ENCODE results near the gene IL37. TPM values are rescaled to one million over a fixed set of nuclear protein-coding genes. Genes with fewer than 3 reads are reported as not detected.

The IL37 gene
- polyA plus RNA-seq, 2 of the 4 experiments (the other 2 are of a cell fraction) = not detected

GRCh38 chr2:112876257-112876970 lies 34.6 kb upstream of the IL37 start:
- DNase-seq (ENCODE audit: low read depth in 1 of 2, low spot score in 1 of 2) = no peak
- Histone ChIP-seq H3K27ac (no peak overlapping the region), H3K4me1 (no peaks in the 10 kb centered on the region), H3K9me3 (no peaks in the 10 kb centered on the region), H3K4me2 (no peak overlapping the region), H3K4me3 (no peak overlapping the region)
- TF ChIP-seq CTCF (IDR thresholded peaks at IDR 0.05) (no peak), NPAS2 (CRISPR knock-in tag; IDR thresholded peaks at IDR 0.05; ENCODE audit: borderline replicate concordance) (no peak), TP53 (CRISPR knock-in tag; IDR thresholded peaks at IDR 0.05) (no peak), BHLHE40 (IDR thresholded peaks at IDR 0.05; ENCODE audit: low read depth, low read length) (no peak), CBX2 (IDR thresholded peaks at IDR 0.05; ENCODE audit: borderline replicate concordance, low read depth) (no peak), CEBPB (IDR thresholded peaks at IDR 0.05) (no peak), RAD21 (conservative IDR thresholded peaks at IDR 0.05 in 1 of 2, IDR thresholded peaks at IDR 0.05 in 1 of 2) (no peak), MAFK (IDR thresholded peaks at IDR 0.05; ENCODE audit: partially characterized antibody) (no peak), PBX3 (IDR thresholded peaks at IDR 0.05) (no peak), RFX5 (IDR thresholded peaks at IDR 0.05) (no peak), RCOR1 (IDR thresholded peaks at IDR 0.05; ENCODE audit: low read depth, low read length) (no peak), FOXS1 (CRISPR knock-in tag; IDR thresholded peaks at IDR 0.05) (no peak), CHD2 (IDR thresholded peaks at IDR 0.05; ENCODE audit: low read length, partially characterized antibody) (no peak), REST (IDR thresholded peaks at IDR 0.05) (no peak), CBX8 (IDR thresholded peaks at IDR 0.05) (no peak), ZNF302 (CRISPR knock-in tag; IDR thresholded peaks at IDR 0.05) (no peak), PHF8 (IDR thresholded peaks at IDR 0.05; ENCODE audit: borderline replicate concordance, low read depth) (no peak), POLR2A (IDR thresholded peaks at IDR 0.05; ENCODE audit: low read length) (no peak), MAZ (IDR thresholded peaks at IDR 0.05; ENCODE audit: borderline replicate concordance, low read depth, low read length) (no peak)
- no peak for ATAC-seq
- 73% methylated on average over 3 of the region's 3 CpGs for WGBS (ENCODE audit: missing lambda C conversion rate)
- no peak for FAIRE-seq
- CTCF ChIA-PET = interaction anchor here (1.1 to 1.5 kb wide), 3 partner anchors 9 to 33 kb away, joined by 3 to 4 read pairs (median 3); no protein-coding TSS in a partner anchor
- POLR2A ChIA-PET = no interaction called here

- FAIRE-seq (no peak), DNase-seq (ENCODE audit: low read depth in 1 of 2, low spot score in 1 of 2) (no peak), ATAC-seq (no peak)
- Histone ChIP-seq H3K9me3 (no peaks in the 10 kb centered on the region), H3K4me1 (no peaks in the 10 kb centered on the region), H3K27ac (no peak overlapping the region), H3K4me2 (no peak overlapping the region), H3K4me3 (no peak overlapping the region)
- ChIA-PET POLR2A (no interaction called here), CTCF (interaction anchor here (1.1 to 1.5 kb wide), 3 partner anchors 9 to 34 kb away, joined by 3 to 4 read pairs (median 3); no protein-coding TSS in a partner anchor)
- no peak for TF ChIP-seq ELK1 (IDR thresholded peaks at IDR 0.05; ENCODE audit: low read depth, low read length)
- no peak for TF ChIP-seq HDAC2 (IDR thresholded peaks at IDR 0.05)
- no peak for TF ChIP-seq RARB (CRISPR knock-in tag; IDR thresholded peaks at IDR 0.05)
- no peak for TF ChIP-seq TP53 (CRISPR knock-in tag; IDR thresholded peaks at IDR 0.05)
- no peak for TF ChIP-seq NFE2L2 (conservative IDR thresholded peaks at IDR 0.05; ENCODE audit: low read length)
- 67% methylated on average over 4 of the region's 4 CpGs for WGBS (ENCODE audit: missing lambda C conversion rate)
Observed at GRCh38 chr2:112876971-112877361, 34.0 kb upstream of the IL37 start.
